ENCODE data around the gene EXOC3L4.

Gene EXOC3L4

GRCh38 chr14:103158688-103159087, 64.2 kb downstream of the EXOC3L4 start:
- no peak for DNase-seq

Measured in NCI-H2081 treated with DMSO at 0.1 percent for 48 hours (cell line).